Neural progenitor cell (in vitro differentiated cells): ENCODE data around the gene SMC2.

Experiments used
- EZH2 ChIP-seq: fragments of 200-600 bp; sonication (generic); IDR thresholded peaks from 2 replicates; pipeline ENCODE4 v1.6.1; 2017; ENCODE audit warnings: antibody characterized with exemption, mild to moderate bottlenecking, moderate library complexity
- TF ChIP-seq, protein P1 (sequence below): fragments of 200-600 bp; sonication (generic); IDR thresholded peaks from 2 replicates; pipeline ENCODE4 v1.5.1; 2017; ENCODE audit warnings: antibody characterized with exemption, mild to moderate bottlenecking

DNA sequence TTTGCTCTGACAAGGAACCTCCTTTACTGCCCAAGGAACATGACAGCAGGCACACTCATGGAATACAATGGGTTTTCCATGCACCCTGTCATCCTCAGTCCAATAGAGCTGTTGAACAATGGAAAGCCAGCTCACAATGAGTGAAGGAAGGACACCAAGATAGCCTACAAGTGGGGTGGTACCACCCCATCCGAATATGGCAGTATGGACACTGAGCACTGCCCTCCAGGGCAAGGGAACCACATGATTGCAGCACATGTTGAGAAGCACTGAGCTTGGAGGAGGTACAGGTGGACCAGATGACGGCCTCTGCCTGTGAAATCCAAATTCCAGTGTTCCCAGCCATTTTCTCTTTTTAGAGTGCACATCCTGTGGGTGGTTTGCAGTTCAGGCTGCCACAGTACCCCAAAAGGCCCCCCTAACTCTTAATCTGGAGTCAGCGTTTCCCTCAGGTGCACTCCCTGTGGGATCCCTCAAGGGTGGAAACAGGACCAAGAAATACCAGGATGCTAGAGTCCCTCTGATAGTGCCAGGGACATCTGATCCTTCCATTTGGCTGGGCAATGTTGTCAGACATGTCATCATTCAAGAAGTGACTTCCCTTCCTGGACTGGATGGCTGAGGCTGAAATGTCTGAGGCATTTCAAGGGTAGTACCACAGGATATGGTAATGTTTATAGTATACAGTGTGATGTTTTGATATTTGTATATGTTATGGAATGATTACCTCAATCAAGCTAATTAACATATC, 48.9 kb downstream of the SMC2 start:
- TF ChIP-seq, protein P1, sequence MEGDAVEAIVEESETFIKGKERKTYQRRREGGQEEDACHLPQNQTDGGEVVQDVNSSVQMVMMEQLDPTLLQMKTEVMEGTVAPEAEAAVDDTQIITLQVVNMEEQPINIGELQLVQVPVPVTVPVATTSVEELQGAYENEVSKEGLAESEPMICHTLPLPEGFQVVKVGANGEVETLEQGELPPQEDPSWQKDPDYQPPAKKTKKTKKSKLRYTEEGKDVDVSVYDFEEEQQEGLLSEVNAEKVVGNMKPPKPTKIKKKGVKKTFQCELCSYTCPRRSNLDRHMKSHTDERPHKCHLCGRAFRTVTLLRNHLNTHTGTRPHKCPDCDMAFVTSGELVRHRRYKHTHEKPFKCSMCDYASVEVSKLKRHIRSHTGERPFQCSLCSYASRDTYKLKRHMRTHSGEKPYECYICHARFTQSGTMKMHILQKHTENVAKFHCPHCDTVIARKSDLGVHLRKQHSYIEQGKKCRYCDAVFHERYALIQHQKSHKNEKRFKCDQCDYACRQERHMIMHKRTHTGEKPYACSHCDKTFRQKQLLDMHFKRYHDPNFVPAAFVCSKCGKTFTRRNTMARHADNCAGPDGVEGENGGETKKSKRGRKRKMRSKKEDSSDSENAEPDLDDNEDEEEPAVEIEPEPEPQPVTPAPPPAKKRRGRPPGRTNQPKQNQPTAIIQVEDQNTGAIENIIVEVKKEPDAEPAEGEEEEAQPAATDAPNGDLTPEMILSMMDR = no peak
- TF ChIP-seq EZH2 = no peak
